Endothelial cell of umbilical vein (primary cell): ENCODE data around the gene CD58. TPM values are rescaled to one million over a fixed set of nuclear protein-coding genes. Genes with fewer than 3 reads are reported as not detected.

Experiments used
- BruUV-seq: library from RNA; stranded (reverse); fragments of 400-500 nt; replicated peaks from 2 replicates; lab custom pipeline; 2021; lab: Mats Ljungman, UMichigan
- CTCF ChIA-PET: fragments of 300-600, 350-600 bp; sonication (Branson Sonifier 250); formaldehyde crosslinking; loops from one replicate; lab custom pipeline; 2021; ENCODE audit warnings: antibody characterized with exemption, inconsistent platforms; lab: Charles Lee
- POLR2A ChIA-PET: fragments of 300-600, 350-600 bp; sonication (Branson Sonifier 250); formaldehyde crosslinking; loops from one replicate; lab custom pipeline; 2021; ENCODE audit warnings: antibody characterized with exemption, inconsistent platforms; lab: Charles Lee
- DNase-seq: peaks from one replicate; pipeline ENCODE4 v3.0.0-alpha.2; 2011; ENCODE audit warnings: low read depth, low spot score
- FAIRE-seq: peaks from 2 replicates; lab custom pipeline; 2011; peaks lifted over from hg19 to GRCh38; lab: Jason Lieb, UNC
- H2AFZ ChIP-seq: 2 replicates; pipeline ENCODE4 v1.6.0; 2012; ENCODE audit warnings: low read depth, low read length, control low read depth, inconsistent platforms
- H3K27ac ChIP-seq: 2 replicates; pipeline ENCODE4 v1.5.1; 2011; ENCODE audit warnings: low read depth, mild to moderate bottlenecking, control low read depth, low read length, moderate library complexity; ENCODE audit not compliant: insufficient read depth
- H3K27me3 ChIP-seq, 2 experiments: 2 replicates each; pipeline versions ENCODE4 v1.6.0 to v1.6.1; 2011; ENCODE audit warnings: low read length in 2 of 2, mixed read lengths in 1 of 2; ENCODE audit not compliant: control insufficient read depth in 2 of 2, insufficient read depth in 2 of 2
- H3K36me3 ChIP-seq, 2 experiments: 2 replicates in 1 of 2; 3 replicates in 1 of 2; pipeline ENCODE4 v1.5.1; 2011; ENCODE audit warnings: low read length in 2 of 2, mild to moderate bottlenecking in 1 of 2, moderate library complexity in 1 of 2; ENCODE audit not compliant: control insufficient read depth in 2 of 2, insufficient read depth in 2 of 2; ENCODE audit errors: extremely low read depth in 1 of 2
- H3K4me1 ChIP-seq: 3 replicates; pipeline ENCODE4 v1.5.1; 2011; ENCODE audit warnings: mild to moderate bottlenecking, low read length; ENCODE audit not compliant: control insufficient read depth, insufficient read depth; ENCODE audit errors: extremely low read depth
- H3K4me2 ChIP-seq: 2 replicates; pipeline ENCODE4 v1.6.1; 2011; ENCODE audit warnings: low read length, control low read depth, mixed read lengths; ENCODE audit not compliant: insufficient read depth
- H3K4me3 ChIP-seq, 3 experiments: fragments of 200-600 bp in 1 of 3; sonication (generic), shearing (Covaris generic) in 1 of 3; replicated peaks in 1 of 3; 2 replicates each; pipeline ENCODE4 v1.5.1; 2011 to 2016; ENCODE audit warnings: control low read depth in 3 of 3, low read length in 3 of 3, mild to moderate bottlenecking in 2 of 3, inconsistent platforms in 1 of 3, low read depth in 1 of 3, moderate library complexity in 1 of 3; ENCODE audit not compliant: insufficient read depth in 1 of 3
- H3K79me2 ChIP-seq: 2 replicates; pipeline ENCODE4 v1.6.0; 2012; ENCODE audit warnings: low read length, inconsistent platforms; ENCODE audit not compliant: control insufficient read depth, insufficient read depth
- H3K9ac ChIP-seq: replicated peaks from 2 replicates; pipeline ENCODE3; 2011; ENCODE audit warnings: low read length, control low read depth; ENCODE audit not compliant: insufficient read depth; ENCODE audit errors: extremely low read depth
- H3K9me1 ChIP-seq: replicated peaks from 3 replicates; pipeline ENCODE4 v1.6.0; 2011; ENCODE audit warnings: mild to moderate bottlenecking, low read length; ENCODE audit not compliant: control insufficient read depth, insufficient read depth; ENCODE audit errors: extremely low read depth
- H3K9me3 ChIP-seq: replicated peaks from 2 replicates; pipeline ENCODE4 v1.5.1; 2012; ENCODE audit warnings: low read length, inconsistent platforms; ENCODE audit not compliant: control insufficient read depth, insufficient read depth
- H4K20me1 ChIP-seq: replicated peaks from 2 replicates; pipeline ENCODE3; 2011; ENCODE audit warnings: mild to moderate bottlenecking, low read length; ENCODE audit not compliant: control insufficient read depth, insufficient read depth; ENCODE audit errors: extremely low read depth
- CTCF ChIP-seq, 2 donors: IDR thresholded peaks; 1 replicate in 1 of 2; 2 replicates in 1 of 2; pipeline ENCODE4 v1.5.1; 2011; ENCODE audit warnings: low read length in 2 of 2, mild to moderate bottlenecking in 2 of 2, moderate library complexity in 2 of 2, control low read depth in 1 of 2, inconsistent platforms in 1 of 2, low read depth in 1 of 2; ENCODE audit not compliant: insufficient read depth in 1 of 2; ENCODE audit errors: extremely low read depth in 1 of 2
- EZH2 ChIP-seq: IDR thresholded peaks from 2 replicates; pipeline ENCODE4 v1.6.1; 2012; ENCODE audit warnings: borderline replicate concordance, low read depth, mild to moderate bottlenecking, moderate library complexity, low read length, inconsistent platforms; ENCODE audit not compliant: severe bottlenecking
- FOS ChIP-seq: IDR thresholded peaks from 2 replicates; pipeline ENCODE4 v1.6.1; 2011; ENCODE audit warnings: mild to moderate bottlenecking, low read length, moderate library complexity, borderline replicate concordance; ENCODE audit not compliant: insufficient read depth
- GATA2 ChIP-seq: IDR thresholded peaks from 2 replicates; pipeline ENCODE4 v1.7.0; 2011; ENCODE audit warnings: low read depth, mild to moderate bottlenecking, moderate library complexity, mixed read lengths, low read length; ENCODE audit not compliant: insufficient read length, insufficient read depth
- JUN ChIP-seq: IDR thresholded peaks from 2 replicates; pipeline ENCODE4 v1.6.1; 2011; ENCODE audit warnings: borderline replicate concordance, low read depth; ENCODE audit not compliant: insufficient read length, insufficient read depth
- MAX ChIP-seq: IDR thresholded peaks from 2 replicates; pipeline ENCODE4 v1.6.1; 2011; ENCODE audit not compliant: insufficient read depth, insufficient read length
- MYC ChIP-seq: IDR thresholded peaks from one replicate; pipeline ENCODE4 v1.6.1; 2011; ENCODE audit warnings: mild to moderate bottlenecking, low read depth, low read length
- POLR2A ChIP-seq: IDR thresholded peaks from 2 replicates; pipeline ENCODE4 v1.6.1; 2012; ENCODE audit warnings: low read depth, mild to moderate bottlenecking, control low read depth, low read length
- POLR2AphosphoS5 ChIP-seq: IDR thresholded peaks from 2 replicates; pipeline ENCODE4 v1.6.1; 2012; ENCODE audit warnings: low read depth, mild to moderate bottlenecking, control low read depth, low read length, moderate library complexity; ENCODE audit not compliant: insufficient read depth
- dilution Hi-C: fragments of 300-500 bp; cut with MboI; formaldehyde crosslinking; loops from one replicate; pipeline ENCODE4 v1.15.0; 2019; ENCODE audit warnings: low sequenced_read_pairs; ENCODE audit not compliant: extremely low pct_ligation_motif_present
- intact Hi-C: fragments of 100-400 bp; cut with micrococcal nuclease; formaldehyde crosslinking; loops from one replicate; pipeline ENCODE4 v1.10.0; 2022
- polyA plus RNA-seq, 4 experiments: library from polyadenylated mRNA; depleted of rRNA in 3 of 4; stranded (reverse) in 3 of 4; unstranded in 1 of 4; fragments of >200 nt; gene quantifications; 2 replicates each; pipeline versions ENCODE4 v1.2.1 to v1.2.3, GENCODE V29; 2011 to 2012; ENCODE audit warnings: missing spikeins in 1 of 4
- total RNA-seq: library from RNA; stranded (reverse); gene quantifications from 2 replicates; pipeline ENCODE4 v1.2.3, GENCODE V29; 2021

Gene CD58
- total and polyA plus RNA-seq, 2 donors (not counting 3 experiments of a cell fraction or from before 2014, with no cell fraction given), result 9.8 to 12.7 TPM

- FAIRE-seq (no peak), DNase-seq (no peak)
- Histone ChIP-seq H3K36me3 (no peaks in the 10 kb centered on the region), H3K4me2 (no peak overlapping the region), H3K9ac (no peak overlapping the region), H3K9me3 (no peaks in the 10 kb centered on the region), H3K9me1 (no peaks in the 10 kb centered on the region), H3K27ac (no peak overlapping the region), H3K79me2 (no peaks in the 10 kb centered on the region), H3K4me3 (no peak overlapping the region), H3K27me3 (no peaks in the 10 kb centered on the region), H4K20me1 (no peaks in the 10 kb centered on the region), H2AFZ (no peak overlapping the region), H3K4me1 (no peaks in the 10 kb centered on the region)
- CTCF ChIA-PET, result interaction anchor here (1.3 to 1.6 kb wide), 2 partner anchors 9 to 23 kb away, joined by 5 to 9 read pairs; no protein-coding TSS in a partner anchor
- TF ChIP-seq FOS, result no peak
- TF ChIP-seq GATA2, result no peak
- no peak for TF ChIP-seq EZH2
- no peak for TF ChIP-seq POLR2A
- no peak for TF ChIP-seq CTCF (IDR thresholded peaks at IDR 0.05; ENCODE audit: extremely low read depth in 1 of 2, insufficient read depth in 1 of 2, low read depth in 1 of 2, low read length in 2 of 2)
- TF ChIP-seq MYC, result no peak
- no peak for TF ChIP-seq POLR2AphosphoS5
- no peak for TF ChIP-seq JUN
- no peak for TF ChIP-seq MAX
- BruUV-seq, result no TSS peak
- POLR2A ChIA-PET, result no interaction called here
- dilution Hi-C loops, result loop anchor here (25.0 kb wide), 1 partner anchor 89 kb away; no protein-coding TSS in a partner anchor
- intact Hi-C loops, result no loop called here
These were observed 94.5 kb downstream of the CD58 start for GRCh38 chr1:116476321-116476720.
